LHCN-M2 (cell line): ENCODE data around the gene ADAT2. TPM values are rescaled to one million over a fixed set of nuclear protein-coding genes. Genes with fewer than 3 reads are reported as not detected.

Source experiments
- DNase-seq: peaks from one replicate; pipeline ENCODE4 v3.0.0-alpha.2; 2012; ENCODE audit warnings: low read depth
- total RNA-seq: library from RNA; depleted of rRNA; stranded (reverse); fragments of >200 nt; gene quantifications from 2 replicates; pipeline ENCODE4 v1.2.3, GENCODE V29; 2014

Gene ADAT2
- total RNA-seq, 1 experiment from 2014 or later = 7.3 TPM

DNA sequence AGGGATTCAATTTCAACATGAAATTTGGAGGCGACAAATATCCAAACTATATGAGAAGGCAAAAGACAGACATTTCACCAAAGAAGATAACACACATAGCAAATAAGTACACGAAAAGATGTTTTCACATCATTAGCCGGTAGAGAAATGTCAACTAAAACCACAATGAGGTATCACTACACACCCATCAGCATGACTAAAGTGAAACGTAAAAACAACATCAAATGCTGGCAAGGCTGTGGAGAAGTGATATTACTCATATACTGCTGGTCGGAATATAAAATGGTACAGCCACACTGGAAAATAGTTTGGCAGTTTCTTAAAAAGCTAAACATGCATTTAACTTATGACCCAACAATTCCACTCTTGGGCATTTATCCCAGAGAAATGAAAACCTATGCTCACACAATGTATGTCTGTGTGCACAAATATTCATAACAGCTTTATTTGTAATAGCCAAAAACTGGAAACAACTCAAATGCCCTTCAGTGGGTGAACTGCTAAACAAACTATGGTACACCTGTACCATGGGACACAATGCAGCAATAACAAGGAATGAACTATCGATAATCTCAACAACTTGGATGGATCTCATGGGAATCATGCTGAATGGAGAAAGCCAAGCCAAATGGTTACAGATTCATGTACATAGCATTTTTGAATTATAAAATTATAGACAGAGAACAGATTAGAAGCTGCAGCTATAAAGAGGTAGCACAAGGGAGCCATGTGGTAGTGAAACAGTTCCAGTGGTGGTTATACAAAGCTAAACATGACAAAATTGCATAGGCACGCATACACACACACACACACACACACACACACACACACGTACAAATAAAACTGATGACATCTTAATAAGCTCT, 8.6 kb downstream of the ADAT2 start:
- peak; percentile 75 for DNase-seq

DNA sequence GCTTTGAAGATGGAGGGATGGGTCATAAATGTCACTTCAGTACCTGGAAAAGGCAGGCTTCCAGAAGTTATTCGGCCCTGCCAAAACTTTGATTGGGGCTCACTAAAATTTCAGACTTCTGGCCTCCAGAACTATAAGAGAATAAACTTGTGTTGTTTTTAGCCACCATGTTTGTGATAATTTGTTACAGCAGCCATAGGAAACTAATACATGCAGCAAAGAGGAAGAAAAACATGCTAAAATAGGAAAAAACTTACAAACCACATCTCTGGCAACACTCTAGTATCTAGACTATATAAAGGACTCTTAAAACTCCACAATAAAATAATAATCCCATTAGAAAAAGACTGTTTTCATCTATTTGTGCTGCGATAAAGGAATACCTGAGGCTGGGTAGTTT, 9.5 kb downstream of the ADAT2 start:
- DNase-seq = no peak

DNA sequence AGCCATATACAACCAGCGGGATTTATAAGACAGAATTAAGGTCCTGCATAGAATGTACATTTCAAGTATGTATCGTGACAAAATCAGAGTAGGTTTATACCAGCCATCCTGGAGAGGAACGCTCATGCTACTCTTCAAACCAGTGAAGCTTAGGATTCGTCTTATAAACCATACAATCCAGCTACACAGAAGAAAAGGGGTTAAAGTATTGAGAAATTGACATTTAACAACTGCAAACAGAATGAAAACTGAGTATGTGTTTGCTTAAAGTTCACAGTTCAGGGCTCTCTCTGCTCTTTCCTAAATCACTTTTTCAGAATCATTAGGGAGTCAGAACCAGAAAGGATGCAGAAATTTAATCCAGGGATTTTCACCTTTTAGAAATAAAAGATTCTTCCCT, 17.9 kb downstream of the ADAT2 start:
- DNase-seq = no peak

DNA sequence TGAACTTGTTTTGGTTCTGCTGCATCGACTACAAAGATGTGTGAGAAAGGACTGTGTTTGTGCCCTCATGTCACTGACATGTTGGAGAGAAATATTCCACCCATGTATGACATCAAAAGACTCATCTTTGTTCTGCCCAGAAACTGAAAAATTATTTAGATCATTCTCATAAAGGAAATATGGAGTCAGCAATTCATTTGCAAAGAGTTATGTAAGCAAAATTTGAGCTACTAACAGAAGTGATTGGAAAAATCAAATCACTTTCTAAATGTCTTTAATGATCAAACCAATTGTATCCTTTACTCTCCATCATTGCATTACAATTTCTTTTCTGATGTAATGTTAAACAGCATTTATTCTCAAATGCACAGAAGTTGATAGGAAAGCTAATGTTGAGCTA, 19.3 kb downstream of the ADAT2 start:
- no peak for DNase-seq

DNA sequence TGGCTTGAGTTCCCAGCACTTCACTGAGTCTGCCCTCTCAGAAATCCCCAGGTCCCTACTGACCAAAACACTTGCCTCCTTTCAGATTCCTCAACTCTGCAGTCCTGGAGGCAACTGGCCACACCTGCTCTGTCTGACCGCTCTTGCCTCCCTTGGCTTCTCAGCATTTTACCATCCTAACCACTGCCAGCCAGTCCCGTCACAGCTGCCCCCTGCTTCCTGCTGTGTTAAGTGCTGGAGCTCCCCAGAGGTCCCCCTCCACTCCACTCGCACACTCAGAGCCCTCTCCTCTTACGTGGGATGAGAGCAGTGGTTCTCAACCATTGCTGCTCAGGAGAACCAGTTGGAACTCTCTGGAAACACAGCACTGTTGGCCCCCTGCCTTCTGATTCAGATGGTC, 20.5 kb downstream of the ADAT2 start:
- no peak for DNase-seq

DNA sequence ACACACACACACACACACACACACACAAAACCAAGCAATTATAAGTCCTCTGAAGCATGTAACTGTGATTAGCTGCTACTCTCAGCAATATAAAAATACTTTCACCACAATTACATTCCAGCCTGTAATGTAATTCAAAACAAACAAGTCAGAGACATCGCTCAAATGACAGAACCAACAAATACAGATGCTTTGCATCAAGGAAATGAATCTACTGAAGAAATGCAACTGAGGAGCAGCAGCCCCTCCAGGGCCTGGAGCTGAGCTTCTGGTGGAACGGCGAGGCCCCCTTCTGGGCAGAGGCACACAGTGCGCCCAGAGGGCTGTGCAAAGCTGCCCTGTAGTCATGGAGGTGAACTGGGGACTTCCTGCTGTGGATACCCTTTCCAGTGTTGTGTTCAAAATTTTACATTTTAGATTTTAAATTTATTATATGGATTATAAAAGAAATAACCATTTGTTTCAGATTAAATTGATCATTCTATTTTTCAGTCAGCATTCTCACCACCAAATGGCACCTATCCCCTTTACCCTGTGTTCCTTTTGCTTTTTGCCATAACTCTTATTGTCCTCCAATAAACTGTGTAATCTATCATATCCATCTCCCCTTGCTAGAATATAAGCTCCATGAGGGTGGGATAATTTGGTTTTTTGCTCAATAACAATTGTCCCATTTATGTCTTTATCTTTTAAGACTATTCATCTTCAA, 23.2 kb downstream of the ADAT2 start:
- DNase-seq = peak; percentile 84

DNA sequence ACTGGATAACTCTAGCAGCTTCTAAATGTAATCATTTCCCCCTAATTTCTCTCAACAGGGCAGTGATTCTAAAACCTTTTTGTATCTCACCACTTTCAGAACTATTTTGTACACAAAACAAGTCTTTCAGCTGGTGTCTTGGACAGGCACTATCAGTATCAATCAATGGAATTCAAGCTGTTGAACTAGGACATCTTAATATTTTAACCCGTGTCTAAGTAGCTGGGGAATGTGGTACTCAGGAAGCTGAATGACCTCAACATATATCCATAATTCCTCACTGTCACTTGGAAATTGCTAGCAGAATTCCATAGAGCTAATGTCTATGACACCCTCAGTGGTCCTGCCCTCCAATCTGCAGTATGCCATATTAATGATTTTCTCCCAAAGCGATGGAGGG, 24.5 kb downstream of the ADAT2 start:
- DNase-seq = no peak

DNA sequence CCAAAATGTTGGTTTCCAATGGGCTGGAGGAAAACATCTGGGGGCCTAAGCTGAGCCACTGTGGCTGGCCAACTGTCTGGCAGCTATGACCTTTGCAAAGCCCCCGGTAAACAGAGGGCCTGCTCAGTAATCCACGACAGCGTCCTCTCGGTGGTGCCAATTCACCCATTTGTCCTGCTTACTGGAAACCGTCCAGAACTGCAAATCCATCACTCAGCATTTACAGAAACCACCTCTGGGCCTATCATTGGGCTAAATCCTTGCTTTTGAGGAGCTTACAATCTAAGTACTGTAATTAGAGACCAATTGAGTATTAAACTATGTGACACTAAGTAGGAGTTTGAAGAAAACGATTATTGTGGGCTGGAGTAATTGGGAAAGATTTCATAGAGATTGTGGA, 31.0 kb downstream of the ADAT2 start:
- no peak for DNase-seq

DNA sequence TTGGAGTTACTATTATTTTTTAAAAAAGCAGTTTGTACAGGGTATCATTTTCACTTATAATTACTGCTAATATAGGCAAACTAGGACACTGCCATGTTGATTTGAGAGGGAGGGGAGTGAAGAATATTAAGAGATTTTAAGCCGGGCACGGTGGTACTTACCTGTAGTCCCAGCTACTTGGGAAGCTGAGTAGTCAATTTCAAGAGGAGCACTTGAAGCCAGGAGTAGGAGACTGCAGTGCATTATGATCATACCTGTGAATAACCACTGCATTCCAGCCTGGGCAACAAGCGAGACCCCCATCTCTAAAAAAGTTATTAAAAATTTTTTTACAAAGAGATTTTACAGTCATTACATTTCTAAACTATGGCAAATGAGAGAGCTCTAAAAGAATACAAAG, 35.7 kb downstream of the ADAT2 start:
- DNase-seq = no peak

DNA sequence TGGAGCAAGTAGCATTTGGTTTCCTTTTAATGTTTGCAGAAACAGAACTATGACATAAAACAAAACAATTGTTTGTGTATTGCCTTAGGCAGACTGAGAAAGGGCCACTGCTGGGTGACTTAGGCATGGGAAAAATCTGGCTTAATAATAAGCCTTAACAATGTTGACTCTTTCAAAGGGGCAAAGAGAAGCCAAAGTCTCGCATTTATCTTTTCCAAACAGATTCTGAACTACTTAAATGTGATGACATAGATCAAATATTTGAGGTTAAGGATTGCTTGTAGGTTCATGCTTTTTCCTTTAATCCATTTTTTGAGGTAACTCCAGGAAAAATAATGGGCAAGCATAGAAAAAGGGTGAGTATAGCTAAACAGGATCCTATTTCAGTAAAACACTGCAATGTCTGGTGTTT, 39.6 kb downstream of the ADAT2 start:
- DNase-seq = peak; percentile 63

DNA sequence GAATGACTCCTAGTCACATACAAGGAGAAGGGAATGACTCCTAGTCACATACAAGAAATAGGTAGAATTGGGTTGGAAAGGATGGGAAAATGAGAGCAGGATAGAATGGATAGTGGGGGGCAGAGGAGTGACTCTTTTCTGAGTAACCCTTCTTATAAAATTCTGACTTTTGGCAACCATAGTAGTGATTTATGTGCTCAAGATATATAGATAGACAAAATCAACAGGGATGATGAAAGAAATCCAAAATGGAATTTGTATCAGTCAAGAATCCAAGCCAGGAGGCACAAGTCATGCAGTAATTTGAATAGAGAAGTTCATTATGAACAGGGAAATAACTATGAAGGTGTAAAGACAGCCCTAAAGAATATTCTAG, 41.7 kb downstream of the ADAT2 start:
- DNase-seq = no peak

DNA sequence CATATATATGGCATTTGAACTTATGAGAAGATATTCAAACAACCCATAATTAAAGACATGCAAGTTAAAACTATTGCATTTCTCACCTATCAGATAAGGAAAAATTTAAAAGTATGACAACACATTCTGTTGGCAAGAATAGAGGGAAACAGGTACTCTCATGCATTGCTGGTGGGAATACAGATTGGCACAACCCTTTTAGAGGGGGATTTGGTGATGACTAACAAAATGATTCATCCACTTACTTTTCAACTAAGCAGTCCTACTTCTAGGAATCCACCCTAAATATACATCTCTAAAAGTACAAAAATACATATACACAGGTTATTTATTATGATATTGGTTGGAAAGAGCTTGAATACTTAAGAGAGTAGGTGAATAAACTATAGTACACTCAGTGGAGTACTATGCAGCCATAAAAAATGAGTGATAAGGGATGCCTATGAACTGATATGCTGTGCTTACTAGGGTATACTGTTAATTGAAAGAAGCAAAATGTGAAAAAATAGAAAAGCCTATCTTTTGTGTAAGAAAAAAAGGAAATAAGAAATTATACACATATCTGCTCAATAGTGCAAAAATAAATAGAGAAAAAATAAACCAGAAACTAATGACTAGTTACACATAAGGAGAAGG, 42.2 kb downstream of the ADAT2 start:
- no peak for DNase-seq

DNA sequence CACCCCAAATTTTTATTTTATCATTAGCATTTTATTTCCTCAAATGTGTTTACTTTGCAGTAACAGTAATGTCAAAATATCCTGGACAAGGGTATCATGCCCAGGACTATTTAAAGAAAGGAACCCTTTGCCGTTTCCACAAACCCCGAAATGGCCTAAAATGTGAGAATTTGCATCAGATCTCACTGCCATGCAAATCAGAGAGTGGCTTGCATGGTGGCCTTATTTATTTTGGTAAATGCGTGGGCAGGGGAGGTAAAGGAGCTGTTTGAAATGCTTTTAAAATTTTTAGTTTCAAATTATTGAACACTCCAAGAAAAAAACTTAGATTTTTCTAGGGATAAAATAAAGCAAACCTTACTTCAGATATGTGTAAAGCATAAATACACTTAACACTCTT, 43.8 kb downstream of the ADAT2 start:
- no peak for DNase-seq

DNA sequence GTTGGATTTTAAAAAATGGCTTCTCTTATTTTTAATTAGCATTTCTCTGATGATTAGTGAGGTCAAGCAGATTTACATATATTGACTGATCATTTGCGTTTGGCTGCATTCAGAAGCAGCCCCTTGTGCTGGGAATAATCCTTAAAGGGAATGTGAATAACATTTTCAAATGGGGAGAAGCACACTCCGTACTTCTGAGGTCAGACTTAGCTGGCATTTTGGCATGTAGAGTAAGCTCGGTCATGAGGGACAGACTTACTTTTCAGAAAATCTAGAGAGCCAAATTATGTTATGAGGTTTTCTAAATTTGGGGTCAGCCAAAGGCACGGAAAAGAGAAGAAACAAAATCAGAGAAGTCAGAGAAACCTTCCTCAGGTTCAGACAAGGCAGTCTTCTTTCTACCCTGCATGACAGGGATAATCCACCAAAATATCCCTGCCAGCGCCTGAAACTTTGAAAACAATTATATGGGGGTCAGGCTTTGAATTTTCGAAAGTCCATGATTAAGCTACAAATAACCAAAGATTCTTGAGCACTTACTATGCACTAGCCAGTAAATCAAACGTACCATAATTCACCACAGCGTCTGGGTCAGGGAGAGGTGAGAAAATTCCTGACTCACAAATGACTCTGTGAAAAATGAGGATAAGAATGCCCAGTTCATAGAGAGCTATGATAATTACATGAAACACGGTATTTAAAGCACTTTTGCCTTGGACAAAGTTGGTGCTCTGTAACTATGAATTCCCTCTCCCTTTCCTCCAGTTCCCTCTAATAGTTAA, 44.9 kb downstream of the ADAT2 start:
- DNase-seq = peak; percentile 86

DNA sequence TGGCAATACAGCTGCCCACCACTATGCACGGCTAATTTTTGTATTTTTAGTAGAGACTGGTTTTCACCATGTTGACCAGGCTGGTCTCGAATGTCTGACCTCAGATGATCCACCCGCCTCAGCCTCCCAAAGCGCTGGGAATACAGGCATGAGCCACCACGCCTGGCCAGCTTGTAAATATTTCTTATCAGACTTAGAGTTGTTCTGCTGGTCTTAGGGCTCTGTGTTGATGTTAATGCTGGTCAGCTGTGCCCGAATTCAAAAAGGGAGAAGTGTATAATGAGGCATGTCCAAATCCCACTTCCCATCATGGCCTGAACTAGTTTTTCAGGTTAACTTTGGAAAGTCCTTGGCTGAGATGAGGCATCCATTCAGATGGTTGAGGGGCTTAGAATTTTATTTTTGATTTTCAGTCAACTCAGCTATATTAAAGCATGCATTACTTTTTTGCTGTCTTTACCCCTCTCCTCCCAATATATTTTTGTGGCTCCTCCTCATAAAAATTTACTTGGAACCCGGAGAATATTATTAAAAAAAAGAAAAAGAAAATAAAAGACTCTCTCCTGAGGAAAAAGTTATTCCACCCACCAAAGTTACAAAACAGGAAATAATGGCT, 47.7 kb downstream of the ADAT2 start:
- no peak for DNase-seq

DNA sequence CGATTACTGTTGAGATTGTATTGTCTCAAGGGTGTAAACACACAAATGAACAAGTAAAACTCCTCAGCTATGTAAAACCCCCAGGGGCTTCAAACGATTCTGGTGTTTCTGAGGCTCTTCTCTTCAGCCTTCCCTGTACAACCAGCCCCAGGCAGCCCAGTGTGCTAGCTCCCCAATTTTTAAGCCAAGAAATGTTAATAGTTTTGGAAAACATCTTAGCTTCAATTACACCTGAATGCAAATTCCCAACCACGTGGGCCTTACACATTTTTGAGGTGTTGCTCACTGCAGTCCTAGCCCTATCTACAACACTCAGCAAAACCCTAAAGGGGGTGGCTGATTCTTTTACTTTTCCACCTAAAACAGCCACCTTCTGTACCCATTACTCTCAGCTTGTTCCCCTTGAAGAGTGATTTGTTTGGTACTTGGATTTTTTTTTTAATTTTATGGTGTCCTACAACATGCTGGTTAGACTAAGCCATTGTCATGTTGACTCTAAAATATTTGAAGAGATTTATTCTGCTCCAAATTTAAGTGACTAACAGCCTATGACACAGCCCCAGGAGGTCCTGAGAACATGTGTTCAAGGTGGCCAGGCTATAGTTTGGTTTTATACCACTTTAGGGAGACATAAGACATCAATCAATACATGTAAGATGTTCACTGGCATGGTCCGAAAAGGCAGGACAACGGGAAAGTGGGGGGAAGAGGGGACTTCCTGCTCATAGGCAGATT, 48.7 kb downstream of the ADAT2 start:
- DNase-seq = no peak

DNA sequence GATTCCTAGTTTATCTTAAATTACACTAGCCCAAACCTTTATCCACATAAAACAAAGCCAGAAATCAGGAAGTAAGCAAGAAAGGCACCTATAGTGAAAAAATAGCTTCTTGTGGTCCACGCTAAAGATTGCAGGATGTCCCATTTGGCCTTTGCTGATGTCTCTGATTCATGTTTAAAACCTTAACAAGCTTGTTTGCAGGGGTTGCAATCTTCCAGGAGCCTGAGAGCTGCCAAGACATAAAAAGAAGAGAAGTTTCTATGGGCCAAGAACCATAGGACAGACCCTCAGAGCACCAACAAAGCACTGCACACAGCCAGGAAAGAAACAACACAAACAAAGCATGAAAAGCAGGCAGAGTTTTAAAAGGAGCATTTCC, 49.4 kb downstream of the ADAT2 start:
- no peak for DNase-seq

DNA sequence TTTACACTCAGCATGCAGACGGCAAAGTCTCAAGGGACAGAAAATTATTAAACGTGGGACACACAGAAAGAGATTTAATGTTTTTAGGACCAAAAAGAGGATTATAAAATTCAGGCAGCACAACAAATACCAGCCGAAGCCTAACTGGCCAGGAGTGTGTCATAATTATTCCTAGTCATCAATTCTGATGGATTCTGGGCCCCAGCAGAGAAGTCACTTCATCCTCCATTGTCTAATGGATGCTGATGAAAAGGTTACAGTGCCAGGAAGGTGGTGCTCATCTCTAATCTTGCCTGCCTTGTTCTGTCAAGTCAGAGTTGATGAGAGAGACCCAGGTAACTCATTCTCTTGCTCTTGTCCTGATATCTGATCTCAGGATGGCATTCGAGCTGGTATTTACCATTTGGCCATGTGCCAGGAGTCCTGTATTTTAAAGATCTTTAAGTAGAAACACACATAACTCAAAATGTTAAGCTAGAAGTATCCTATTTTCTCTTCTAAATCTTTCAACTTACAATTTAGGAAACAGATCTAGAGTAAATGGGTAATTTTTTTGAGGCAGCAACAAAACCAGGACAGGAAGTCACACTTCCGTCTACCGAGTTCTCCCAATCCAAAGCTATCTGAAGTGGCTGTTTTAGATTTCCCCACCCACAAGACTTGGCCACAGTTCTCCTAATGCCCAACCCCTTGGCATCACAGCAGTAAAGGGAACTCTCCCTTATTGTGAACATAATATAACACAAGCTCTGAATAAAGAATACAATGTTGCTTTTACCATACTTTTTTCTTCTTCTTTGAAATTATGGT, 50.0 kb downstream of the ADAT2 start:
- DNase-seq = no peak

DNA sequence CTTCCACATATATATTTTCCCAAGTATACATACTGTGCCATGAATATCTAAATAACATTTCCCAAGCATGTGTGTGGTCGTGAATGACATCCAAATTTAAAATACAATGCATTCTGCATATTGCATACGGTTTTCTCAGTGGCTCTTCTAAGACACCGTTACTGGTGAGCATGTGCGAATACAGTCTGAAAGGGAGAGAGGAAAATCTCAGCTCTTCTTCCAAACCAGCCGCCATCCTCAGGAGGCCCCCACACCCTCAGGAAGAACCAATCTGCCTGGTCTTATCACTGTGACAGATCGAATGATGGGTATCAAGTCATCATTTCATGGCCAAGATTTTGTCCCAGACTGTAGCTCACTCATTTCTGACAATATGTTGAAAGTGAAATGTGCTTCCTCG, 50.7 kb downstream of the ADAT2 start:
- DNase-seq = no peak

DNA sequence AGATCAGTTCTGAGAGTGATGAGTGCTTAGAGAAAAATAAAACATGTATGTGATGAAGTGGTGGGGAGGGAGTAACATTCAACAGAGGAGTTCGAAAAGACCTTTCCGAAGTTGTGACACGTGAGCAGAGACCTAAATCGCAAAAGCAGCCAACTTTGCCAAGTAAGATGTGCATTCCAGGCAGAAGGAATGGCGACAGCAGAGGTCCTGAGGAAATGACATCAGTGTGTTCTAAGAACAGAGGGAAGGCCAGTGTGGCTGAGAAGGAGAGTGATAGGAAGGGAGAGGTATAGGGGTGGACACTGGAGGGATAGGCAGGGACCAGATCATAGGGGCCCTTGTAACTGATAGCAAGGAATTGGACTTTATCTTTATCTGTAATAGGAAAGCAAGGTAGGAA, 51.3 kb downstream of the ADAT2 start:
- no peak for DNase-seq
